Measurements from ENCODE around the gene ABCA5. TPM values are rescaled to one million over a fixed set of nuclear protein-coding genes. Genes with fewer than 3 reads are reported as not detected.
"Not testable (repeated sequence)": the region's sequence is repeated elsewhere in the genome, so short reads cannot be mapped to it uniquely, and the experiment has no call there.

ABCA5 gene
- polyA plus RNA-seq, 1 donor (not counting 4 experiments of a cell fraction or from before 2014, with no cell fraction given) = 11.1 TPM

DNA sequence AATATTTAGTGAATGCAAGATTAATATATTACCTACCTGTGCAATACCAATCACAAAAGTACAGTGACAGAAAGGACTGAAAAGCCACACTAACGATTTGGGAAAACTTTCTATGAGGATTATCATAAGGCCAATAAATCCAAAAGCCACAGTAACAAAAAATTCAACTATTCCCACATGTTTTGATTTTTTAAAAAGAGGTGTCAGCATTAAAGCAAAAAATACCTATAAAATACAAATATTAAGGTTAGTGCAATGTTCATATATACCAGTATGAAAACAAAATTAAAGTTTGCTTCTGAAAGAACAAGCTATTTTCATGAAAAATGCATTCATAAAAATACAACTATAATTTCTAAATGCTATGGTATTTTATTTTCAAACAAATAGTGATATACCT is 24.3 kb downstream of the ABCA5 start:
- no peak for FAIRE-seq
- DNase-seq (ENCODE audit: low read depth, low spot score) = no peak
- H3K4me1 ChIP-seq (ENCODE audit: control insufficient read depth, extremely low read depth, insufficient read depth, low read length) = no peaks in the 10 kb centered on the region
- peaks cover 0 to 2% of the 10 kb centered on the region in 2 experiments for H3K36me3 ChIP-seq (ENCODE audit: control insufficient read depth in 2 of 2, extremely low read depth in 1 of 2, insufficient read depth in 2 of 2, low read length in 2 of 2)
- H3K27me3 ChIP-seq (ENCODE audit: control insufficient read depth, extremely low read depth, insufficient read depth, low read length) = no peaks in the 10 kb centered on the region
- no peaks in the 10 kb centered on the region for H3K9me1 ChIP-seq (ENCODE audit: control insufficient read depth, extremely low read depth, insufficient read depth, low read length)
- H3K4me3 ChIP-seq (ENCODE audit: control insufficient read depth in 2 of 3, extremely low read depth in 1 of 3, insufficient read depth in 2 of 3, low read depth in 1 of 3, low read length in 3 of 3) = no peak overlapping the region
- H3K79me2 ChIP-seq (ENCODE audit: control insufficient read depth, insufficient read depth, low read length) = no peaks in the 10 kb centered on the region
- no peak overlapping the region for H2AFZ ChIP-seq (ENCODE audit: control insufficient read depth, low read length)
- dilution Hi-C loops (cut with MboI; ENCODE audit: extremely low pct_ligation_motif_present, low sequenced_read_pairs) = no loop called here
- TF ChIP-seq, protein P1, sequence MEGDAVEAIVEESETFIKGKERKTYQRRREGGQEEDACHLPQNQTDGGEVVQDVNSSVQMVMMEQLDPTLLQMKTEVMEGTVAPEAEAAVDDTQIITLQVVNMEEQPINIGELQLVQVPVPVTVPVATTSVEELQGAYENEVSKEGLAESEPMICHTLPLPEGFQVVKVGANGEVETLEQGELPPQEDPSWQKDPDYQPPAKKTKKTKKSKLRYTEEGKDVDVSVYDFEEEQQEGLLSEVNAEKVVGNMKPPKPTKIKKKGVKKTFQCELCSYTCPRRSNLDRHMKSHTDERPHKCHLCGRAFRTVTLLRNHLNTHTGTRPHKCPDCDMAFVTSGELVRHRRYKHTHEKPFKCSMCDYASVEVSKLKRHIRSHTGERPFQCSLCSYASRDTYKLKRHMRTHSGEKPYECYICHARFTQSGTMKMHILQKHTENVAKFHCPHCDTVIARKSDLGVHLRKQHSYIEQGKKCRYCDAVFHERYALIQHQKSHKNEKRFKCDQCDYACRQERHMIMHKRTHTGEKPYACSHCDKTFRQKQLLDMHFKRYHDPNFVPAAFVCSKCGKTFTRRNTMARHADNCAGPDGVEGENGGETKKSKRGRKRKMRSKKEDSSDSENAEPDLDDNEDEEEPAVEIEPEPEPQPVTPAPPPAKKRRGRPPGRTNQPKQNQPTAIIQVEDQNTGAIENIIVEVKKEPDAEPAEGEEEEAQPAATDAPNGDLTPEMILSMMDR (optimal IDR thresholded peaks at IDR 0.05 in 1 of 3, IDR thresholded peaks at IDR 0.05 in 1 of 3, conservative IDR thresholded peaks at IDR 0.05 in 1 of 3; ENCODE audit: extremely low read depth in 1 of 3, insufficient read depth in 2 of 3, low read length in 3 of 3) = no peak
- TF ChIP-seq EZH2 (IDR thresholded peaks at IDR 0.05; ENCODE audit: low read length) = no peak
- H4K20me1 ChIP-seq (ENCODE audit: control insufficient read depth, extremely low read depth, insufficient read depth, low read length) = no peaks in the 10 kb centered on the region
- H3K9ac ChIP-seq (ENCODE audit: control insufficient read depth, extremely low read depth, insufficient read depth, low read length) = no peak overlapping the region
- H3K9me3 ChIP-seq (ENCODE audit: control insufficient read depth, low read depth, low read length) = no peaks in the 10 kb centered on the region
- no peak overlapping the region for H3K4me2 ChIP-seq (ENCODE audit: control insufficient read depth, extremely low read depth, insufficient read depth, low read depth, low read length)
- no peak overlapping the region for H3K27ac ChIP-seq (ENCODE audit: control insufficient read depth, insufficient read depth, low read length)

DNA sequence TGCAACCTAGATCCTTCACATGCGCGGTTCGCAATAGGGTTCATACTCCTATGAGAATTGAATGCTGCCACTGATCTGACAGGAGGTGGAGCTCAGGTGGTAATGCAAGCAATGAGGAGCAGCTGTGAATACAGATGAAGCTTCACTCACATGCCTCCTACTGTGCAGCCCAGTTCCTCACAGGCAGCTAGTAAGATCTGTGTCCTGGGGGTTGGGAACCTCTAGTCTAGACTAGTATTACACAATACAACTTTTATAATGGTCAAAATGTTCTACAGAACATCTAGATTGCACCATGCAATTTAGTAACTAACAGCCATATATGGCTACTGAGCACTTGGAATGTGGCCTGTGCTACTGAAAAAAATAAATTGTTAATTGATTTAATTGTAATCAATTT is 26.7 kb downstream of the ABCA5 start:
- no peaks in the 10 kb centered on the region for H3K9me1 ChIP-seq (ENCODE audit: control insufficient read depth, extremely low read depth, insufficient read depth, low read length)
- no peak overlapping the region for H3K27ac ChIP-seq (ENCODE audit: control insufficient read depth, insufficient read depth, low read length)
- no peaks in the 10 kb centered on the region for H3K36me3 ChIP-seq (ENCODE audit: control insufficient read depth in 2 of 2, extremely low read depth in 1 of 2, insufficient read depth in 2 of 2, low read length in 2 of 2)
- H2AFZ ChIP-seq (ENCODE audit: control insufficient read depth, low read length) = no peak overlapping the region
- DNase-seq (ENCODE audit: low read depth, low spot score) = no peak
- no peaks in the 10 kb centered on the region for H3K79me2 ChIP-seq (ENCODE audit: control insufficient read depth, insufficient read depth, low read length)
- H3K4me3 ChIP-seq (ENCODE audit: control insufficient read depth in 2 of 3, extremely low read depth in 1 of 3, insufficient read depth in 2 of 3, low read depth in 1 of 3, low read length in 3 of 3) = no peak overlapping the region
- FAIRE-seq = no peak
- dilution Hi-C loops (cut with MboI; ENCODE audit: extremely low pct_ligation_motif_present, low sequenced_read_pairs) = no loop called here
- no peak overlapping the region for H3K9ac ChIP-seq (ENCODE audit: control insufficient read depth, extremely low read depth, insufficient read depth, low read length)
- H3K4me1 ChIP-seq (ENCODE audit: control insufficient read depth, extremely low read depth, insufficient read depth, low read length) = no peaks in the 10 kb centered on the region
- H3K4me2 ChIP-seq (ENCODE audit: control insufficient read depth, extremely low read depth, insufficient read depth, low read depth, low read length) = no peak overlapping the region
- H4K20me1 ChIP-seq (ENCODE audit: control insufficient read depth, extremely low read depth, insufficient read depth, low read length) = no peaks in the 10 kb centered on the region
- H3K27me3 ChIP-seq (ENCODE audit: control insufficient read depth, extremely low read depth, insufficient read depth, low read length) = no peaks in the 10 kb centered on the region
- H3K9me3 ChIP-seq (ENCODE audit: control insufficient read depth, low read depth, low read length) = no peaks in the 10 kb centered on the region
- TF ChIP-seq, protein P1 (optimal IDR thresholded peaks at IDR 0.05 in 1 of 3, IDR thresholded peaks at IDR 0.05 in 1 of 3, conservative IDR thresholded peaks at IDR 0.05 in 1 of 3; ENCODE audit: extremely low read depth in 1 of 3, insufficient read depth in 2 of 3, low read length in 3 of 3) = no peak
- no peak for TF ChIP-seq EZH2 (IDR thresholded peaks at IDR 0.05; ENCODE audit: low read length)

DNA sequence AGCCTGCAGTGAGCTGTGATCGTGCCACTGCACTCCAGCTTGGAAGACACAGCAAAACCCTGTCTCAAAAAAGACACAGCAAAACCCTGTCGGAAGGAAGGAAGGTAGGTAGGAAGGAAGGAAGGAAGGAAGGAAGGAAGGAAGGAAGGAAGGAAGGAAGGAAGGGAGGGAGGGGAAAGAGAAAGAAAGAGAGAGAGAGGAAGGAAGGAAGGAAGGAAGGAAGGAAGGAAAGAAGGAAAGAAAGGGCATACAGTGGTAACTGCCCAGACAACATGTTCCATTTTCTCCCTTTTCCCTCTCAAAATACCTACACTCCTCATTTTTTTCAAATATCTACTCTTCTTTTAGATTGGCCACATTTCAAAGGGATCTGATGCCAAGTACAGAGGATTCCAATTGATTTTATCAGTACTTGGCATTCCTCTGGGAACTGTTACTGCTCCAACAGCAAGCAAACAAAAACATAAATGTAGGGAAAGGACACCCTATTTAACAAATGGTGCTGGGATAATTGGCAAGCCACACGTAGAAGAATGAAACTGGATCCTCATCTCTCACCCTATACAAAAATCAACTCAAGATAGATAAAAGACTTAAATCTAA is 28.7 kb downstream of the ABCA5 start:
- H4K20me1 ChIP-seq (ENCODE audit: control insufficient read depth, extremely low read depth, insufficient read depth, low read length); H3K4me2 ChIP-seq (ENCODE audit: control insufficient read depth, extremely low read depth, insufficient read depth, low read depth, low read length); DNase-seq (ENCODE audit: low read depth, low spot score); H3K27me3 ChIP-seq (ENCODE audit: control insufficient read depth, extremely low read depth, insufficient read depth, low read length); FAIRE-seq; H3K4me3 ChIP-seq (ENCODE audit: control insufficient read depth in 2 of 3, extremely low read depth in 1 of 3, insufficient read depth in 2 of 3, low read depth in 1 of 3, low read length in 3 of 3); H3K9me3 ChIP-seq (ENCODE audit: control insufficient read depth, low read depth, low read length); H3K79me2 ChIP-seq (ENCODE audit: control insufficient read depth, insufficient read depth, low read length); H3K27ac ChIP-seq (ENCODE audit: control insufficient read depth, insufficient read depth, low read length); H3K4me1 ChIP-seq (ENCODE audit: control insufficient read depth, extremely low read depth, insufficient read depth, low read length); dilution Hi-C loops (cut with MboI; ENCODE audit: extremely low pct_ligation_motif_present, low sequenced_read_pairs); H3K9me1 ChIP-seq (ENCODE audit: control insufficient read depth, extremely low read depth, insufficient read depth, low read length); H3K36me3 ChIP-seq (ENCODE audit: control insufficient read depth in 2 of 2, extremely low read depth in 1 of 2, insufficient read depth in 2 of 2, low read length in 2 of 2); H2AFZ ChIP-seq (ENCODE audit: control insufficient read depth, low read length); H3K9ac ChIP-seq (ENCODE audit: control insufficient read depth, extremely low read depth, insufficient read depth, low read length): not testable (repeated sequence)

Measured in keratinocyte (primary cell).